Stimulated activated naive B cell treated with anti-CD40 and anti-IgM and Interleukin-4, amounts not matched to agents 10 μg/mL and 1 μg/mL and 100 μg/mL, for 72 hours (primary cell): Measurements from ENCODE around the gene OCIAD1.
"Not testable (repeated sequence)": the region's sequence is repeated elsewhere in the genome, so short reads cannot be mapped to it uniquely, and the experiment has no call there.

Source experiments
- ATAC-seq, 2 donors: fragments of 150-1000 bp; cut with Tn5 transposase; replicated peaks; 2 replicates each; pipeline ENCODE4 v1.10.0; 2021; ENCODE audit warnings: moderate library complexity in 1 of 2
- DNase-seq: peaks from one replicate; pipeline ENCODE4 v3.0.0; 2021
- H3K27ac Mint-ChIP-seq: one replicate; pipeline ENCODE4 v1.8.0; 2022; ENCODE audit warnings: mild to moderate bottlenecking, mixed read lengths
- H3K27me3 Mint-ChIP-seq, 2 donors: one replicate each; pipeline ENCODE4 v1.8.0; 2022; ENCODE audit warnings: mixed read lengths in 2 of 2
- H3K36me3 Mint-ChIP-seq, 2 donors: one replicate each; pipeline ENCODE4 v1.8.0; 2022; ENCODE audit warnings: mixed read lengths in 2 of 2, mild to moderate bottlenecking in 1 of 2
- H3K4me1 Mint-ChIP-seq, 2 donors: one replicate each; pipeline ENCODE4 v1.8.0; 2022; ENCODE audit warnings: mixed read lengths in 2 of 2, mild to moderate bottlenecking in 1 of 2
- H3K4me3 Mint-ChIP-seq, 2 donors: one replicate each; pipeline ENCODE4 v1.8.0; 2022; ENCODE audit warnings: mild to moderate bottlenecking in 2 of 2, mixed read lengths in 2 of 2, moderate library complexity in 1 of 2
- H3K9me3 Mint-ChIP-seq, 2 donors: one replicate each; pipeline ENCODE4 v1.8.0; 2022; ENCODE audit warnings: mixed read lengths in 2 of 2, mild to moderate bottlenecking in 1 of 2

The OCIAD1 gene

GRCh38 chr4:48889750-48890149 is 58.9 kb downstream of the OCIAD1 start:
- not testable (repeated sequence) for H3K4me3 Mint-ChIP-seq, H3K4me1 Mint-ChIP-seq, H3K9me3 Mint-ChIP-seq, ATAC-seq, H3K27ac Mint-ChIP-seq, H3K27me3 Mint-ChIP-seq, DNase-seq
- peaks cover 45 to 49% of the 10 kb centered on the region in 2 donors for H3K36me3 Mint-ChIP-seq

- Mint-ChIP-seq H3K4me3 (no peak overlapping the region), H3K4me1 (no peaks in the 10 kb centered on the region), H3K9me3 (no peaks in the 10 kb centered on the region), H3K36me3 (peaks cover 48 to 57% of the 10 kb centered on the region in 2 donors), H3K27ac (no peak overlapping the region), H3K27me3 (no peaks in the 10 kb centered on the region)
- ATAC-seq (no peak), DNase-seq (no peak)
These were observed 60.2 kb downstream of the OCIAD1 start for GRCh38 chr4:48891028-48891619.

- Mint-ChIP-seq H3K27me3 (no peaks in the 10 kb centered on the region), H3K4me1 (peaks cover 9 to 29% of the 10 kb centered on the region in 2 donors), H3K4me3 (no peak overlapping the region), H3K27ac (no peak overlapping the region), H3K36me3 (peaks cover 33 to 56% of the 10 kb centered on the region in 2 donors), H3K9me3 (no peaks in the 10 kb centered on the region)
- DNase-seq (no peak), ATAC-seq (no peak)
These were observed 66.0 kb downstream of the OCIAD1 start for GRCh38 chr4:48896845-48897244.

- peaks cover 14 to 29% of the 10 kb centered on the region in 2 donors for H3K4me1 Mint-ChIP-seq
- H3K4me3 Mint-ChIP-seq: peak overlapping the region; percentile 52 to 71
- no peak for DNase-seq
- H3K27me3 Mint-ChIP-seq: no peaks in the 10 kb centered on the region
- peak overlapping the region; percentile 65 for H3K27ac Mint-ChIP-seq
- ATAC-seq: peak; percentile 93 to 96
- H3K36me3 Mint-ChIP-seq: peaks cover 35 to 58% of the 10 kb centered on the region in 2 donors
- H3K9me3 Mint-ChIP-seq: no peaks in the 10 kb centered on the region
These were observed 68.0 kb downstream of the OCIAD1 start for GRCh38 chr4:48898733-48899431.

GRCh38 chr4:48899432-48899749 is 68.5 kb downstream of the OCIAD1 start:
- Mint-ChIP-seq H3K9me3 (no peaks in the 10 kb centered on the region), H3K27me3 (no peaks in the 10 kb centered on the region), H3K27ac (peak overlapping the region; percentile 65), H3K4me1 (peaks cover 14 to 29% of the 10 kb centered on the region in 2 donors), H3K36me3 (peaks cover 32 to 55% of the 10 kb centered on the region in 2 donors), H3K4me3 (peak overlapping the region; percentile 52 to 71)
- DNase-seq: no peak
- ATAC-seq: peak in 1 of 2 donors; percentile 37

- Mint-ChIP-seq H3K36me3 (peaks cover 33 to 49% of the 10 kb centered on the region in 2 donors), H3K9me3 (no peaks in the 10 kb centered on the region), H3K4me1 (peaks cover 19 to 34% of the 10 kb centered on the region in 2 donors), H3K27ac (peak overlapping the region; percentile 54), H3K27me3 (no peaks in the 10 kb centered on the region), H3K4me3 (peak overlapping the region; percentile 52 to 71)
- no peak for ATAC-seq
- no peak for DNase-seq
These were observed 69.1 kb downstream of the OCIAD1 start for GRCh38 chr4:48899950-48900349.

GRCh38 chr4:48901196-48901595 is 70.3 kb downstream of the OCIAD1 start:
- Mint-ChIP-seq H3K27ac (no peak overlapping the region), H3K36me3 (peaks cover 30 to 42% of the 10 kb centered on the region in 2 donors), H3K4me3 (no peak overlapping the region), H3K27me3 (no peaks in the 10 kb centered on the region), H3K9me3 (no peaks in the 10 kb centered on the region), H3K4me1 (peaks cover 26 to 45% of the 10 kb centered on the region in 2 donors)
- ATAC-seq (no peak), DNase-seq (no peak)

GRCh38 chr4:48902266-48902665 is 71.4 kb downstream of the OCIAD1 start:
- H3K4me3 Mint-ChIP-seq: no peak overlapping the region
- H3K9me3 Mint-ChIP-seq: no peaks in the 10 kb centered on the region
- ATAC-seq (no peak), DNase-seq (no peak)
- peaks cover 33 to 54% of the 10 kb centered on the region in 2 donors for H3K4me1 Mint-ChIP-seq
- no peak overlapping the region for H3K27ac Mint-ChIP-seq
- no peaks in the 10 kb centered on the region for H3K27me3 Mint-ChIP-seq
- peaks cover 24 to 33% of the 10 kb centered on the region in 2 donors for H3K36me3 Mint-ChIP-seq

- DNase-seq (no peak), ATAC-seq (no peak)
- no peaks in the 10 kb centered on the region for H3K9me3 Mint-ChIP-seq
- H3K36me3 Mint-ChIP-seq: peaks cover 19 to 25% of the 10 kb centered on the region in 2 donors
- no peak overlapping the region for H3K27ac Mint-ChIP-seq
- no peaks in the 10 kb centered on the region for H3K27me3 Mint-ChIP-seq
- peaks cover 35 to 44% of the 10 kb centered on the region in 2 donors for H3K4me1 Mint-ChIP-seq
- no peak overlapping the region for H3K4me3 Mint-ChIP-seq
These were observed 73.2 kb downstream of the OCIAD1 start for GRCh38 chr4:48904101-48904500.

GRCh38 chr4:48904541-48905142 is 73.8 kb downstream of the OCIAD1 start:
- H3K4me3 Mint-ChIP-seq: peak overlapping the region; percentile 33 to 98
- no peak overlapping the region for H3K27ac Mint-ChIP-seq
- H3K9me3 Mint-ChIP-seq: no peaks in the 10 kb centered on the region
- no peak for ATAC-seq
- no peak for DNase-seq
- H3K27me3 Mint-ChIP-seq: no peaks in the 10 kb centered on the region
- peaks cover 29 to 38% of the 10 kb centered on the region in 2 donors for H3K4me1 Mint-ChIP-seq
- peaks cover 19 to 20% of the 10 kb centered on the region in 2 donors for H3K36me3 Mint-ChIP-seq

- H3K4me3 Mint-ChIP-seq: peak overlapping the region; percentile 80 to 98
These were observed 74.6 kb downstream of the OCIAD1 start for GRCh38 chr4:48905363-48906015.

GRCh38 chr4:48906206-48907173 is 75.6 kb downstream of the OCIAD1 start, which contains the start of gene OCIAD2:
Gene OCIAD2 (minus strand): TSS chr4:48906774. CDS start chr4:48904549, 2,225 bp downstream.
- DNase-seq (peak; percentile 71), ATAC-seq (peak; percentile 96 to 98)
- Mint-ChIP-seq H3K36me3 (peaks cover 12 to 17% of the 10 kb centered on the region in 2 donors), H3K9me3 (no peaks in the 10 kb centered on the region), H3K27ac (peak within 1 kb of the TSS; percentile 93), H3K27me3 (no peaks in the 10 kb centered on the region), H3K4me1 (peaks cover 26% of the 10 kb centered on the region in 2 donors), H3K4me3 (peak within 1 kb of the TSS; percentile 93 to 98)

More at GRCh38 chr4:48905363-48906015, 74.6 kb downstream of the OCIAD1 start:
- DNase-seq (no peak), ATAC-seq (no peak)
- peak overlapping the region; percentile 71 for H3K27ac Mint-ChIP-seq
- no peaks in the 10 kb centered on the region for H3K27me3 Mint-ChIP-seq
- H3K36me3 Mint-ChIP-seq: peaks cover 18 to 19% of the 10 kb centered on the region in 2 donors
- H3K4me1 Mint-ChIP-seq: peaks cover 26 to 32% of the 10 kb centered on the region in 2 donors
- no peaks in the 10 kb centered on the region for H3K9me3 Mint-ChIP-seq

- peaks cover 24 to 26% of the 10 kb centered on the region in 2 donors for H3K4me1 Mint-ChIP-seq
- H3K27ac Mint-ChIP-seq: peak overlapping the region; percentile 38
- peaks cover 0 to 4% of the 10 kb centered on the region in 2 donors for H3K27me3 Mint-ChIP-seq
- no peak for ATAC-seq
- H3K4me3 Mint-ChIP-seq: no peak overlapping the region
- DNase-seq: no peak
- H3K9me3 Mint-ChIP-seq: no peaks in the 10 kb centered on the region
- peaks cover 3 to 9% of the 10 kb centered on the region in 2 donors for H3K36me3 Mint-ChIP-seq
These were observed 77.0 kb downstream of the OCIAD1 start for GRCh38 chr4:48907706-48908477.
